22Rv1 (cell line): ENCODE data around the gene ATG101.
"Not testable (repeated sequence)": the region's sequence is repeated elsewhere in the genome, so short reads cannot be mapped to it uniquely, and the experiment has no call there.

ENCODE experiments used
- H3K27ac ChIP-seq: fragments of 450-650 bp; 2 replicates; pipeline ENCODE4 v1.5.1; 2017
- CTCF ChIP-seq: fragments of 450-650 bp; IDR thresholded peaks from 2 replicates; pipeline ENCODE4 v1.5.1; 2017; ENCODE audit warnings: mild to moderate bottlenecking
- ZFX ChIP-seq: fragments of 450-650 bp; IDR thresholded peaks from 2 replicates; pipeline ENCODE4 v1.6.1; 2017; ENCODE audit warnings: antibody characterized with exemption, borderline replicate concordance

Gene ATG101

GRCh38 chr12:52091061-52091460 is 21.3 kb downstream of the ATG101 start:
- H3K27ac ChIP-seq, result no peak overlapping the region
- TF ChIP-seq ZFX (no peak), CTCF (no peak)

GRCh38 chr12:52091869-52092268 is 22.1 kb downstream of the ATG101 start:
- TF ChIP-seq CTCF (no peak), ZFX (no peak)
- H3K27ac ChIP-seq, result no peak overlapping the region

- TF ChIP-seq CTCF (no peak), ZFX (no peak)
- H3K27ac ChIP-seq, result no peak overlapping the region
Observed at GRCh38 chr12:52093346-52093745, 23.6 kb downstream of the ATG101 start.

- no peak overlapping the region for H3K27ac ChIP-seq
- TF ChIP-seq ZFX, result no peak
- TF ChIP-seq CTCF, result no peak
Observed at GRCh38 chr12:52096332-52097044, 26.7 kb downstream of the ATG101 start.

GRCh38 chr12:52097045-52097666 is 27.4 kb downstream of the ATG101 start:
- TF ChIP-seq ZFX (no peak), CTCF (no peak)
- H3K27ac ChIP-seq, result no peak overlapping the region

GRCh38 chr12:52104431-52105089 is 34.8 kb downstream of the ATG101 start:
- H3K27ac ChIP-seq, result not testable (repeated sequence)

GRCh38 chr12:52116222-52117125 is 46.7 kb downstream of the ATG101 start:
- peak; percentile 75 for TF ChIP-seq CTCF
- H3K27ac ChIP-seq, result peak overlapping the region; percentile 88

GRCh38 chr12:52117806-52118475 is 48.2 kb downstream of the ATG101 start:
- H3K27ac ChIP-seq, result peak overlapping the region; percentile 88
